GF-D8 (cell line): Measurements from ENCODE around the gene FANK1.

Experiments used
- DNase-seq: peaks from one replicate; lab custom pipeline; 2025; lab: John Stamatoyannopoulos, UW

Gene FANK1, protein sequence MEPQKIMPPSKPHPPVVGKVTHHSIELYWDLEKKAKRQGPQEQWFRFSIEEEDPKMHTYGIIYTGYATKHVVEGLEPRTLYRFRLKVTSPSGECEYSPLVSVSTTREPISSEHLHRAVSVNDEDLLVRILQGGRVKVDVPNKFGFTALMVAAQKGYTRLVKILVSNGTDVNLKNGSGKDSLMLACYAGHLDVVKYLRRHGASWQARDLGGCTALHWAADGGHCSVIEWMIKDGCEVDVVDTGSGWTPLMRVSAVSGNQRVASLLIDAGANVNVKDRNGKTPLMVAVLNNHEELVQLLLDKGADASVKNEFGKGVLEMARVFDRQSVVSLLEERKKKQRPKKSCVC

DNA sequence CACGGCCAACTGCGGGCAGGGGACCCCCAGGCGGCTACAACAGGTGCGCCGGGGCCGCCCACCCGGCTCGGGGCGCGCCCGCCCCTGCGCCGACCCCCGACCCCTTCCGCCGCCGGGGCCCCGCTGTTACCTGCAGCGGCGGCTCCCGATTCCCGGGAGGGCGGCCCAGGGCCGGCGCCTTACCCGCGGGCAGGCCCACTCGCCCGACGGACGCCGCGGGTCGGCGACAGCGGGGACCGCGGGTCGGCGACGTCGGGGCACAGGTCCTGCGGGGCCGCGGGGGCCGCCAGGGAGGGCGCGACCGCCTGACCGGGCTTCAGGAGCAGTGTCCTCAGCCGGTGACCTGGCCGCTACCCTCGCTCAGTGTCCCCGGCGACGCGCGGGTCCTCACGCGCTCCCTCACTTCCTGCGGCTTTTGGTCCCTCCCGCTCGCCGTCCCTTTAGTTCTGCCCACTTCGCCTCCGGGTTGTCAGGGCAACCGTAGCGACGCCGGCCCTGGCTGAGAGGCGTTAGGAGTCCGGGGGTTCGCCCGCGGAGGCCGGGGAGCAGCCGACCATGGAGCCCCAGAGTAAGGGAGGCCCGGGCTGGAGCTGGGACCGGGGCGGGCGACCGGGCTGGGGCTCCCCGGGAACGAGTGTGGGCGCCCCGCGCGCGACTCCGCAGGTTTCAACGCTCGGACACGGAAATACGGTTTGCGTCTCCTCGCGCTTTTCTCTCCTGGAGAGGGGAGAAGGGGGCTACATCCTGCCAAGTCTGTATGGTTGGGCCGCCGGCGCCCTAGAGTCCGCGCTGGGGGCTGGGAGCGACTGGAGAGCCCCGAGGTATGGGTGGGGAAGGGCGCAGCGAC lies at the start of gene FANK1:
Gene FANK1, plus strand, starts transcription at position 477 of the 847 bp plus-strand sequence. Its CDS starts 79 bp downstream, at position 556.
- peak; percentile 39 for DNase-seq

DNA sequence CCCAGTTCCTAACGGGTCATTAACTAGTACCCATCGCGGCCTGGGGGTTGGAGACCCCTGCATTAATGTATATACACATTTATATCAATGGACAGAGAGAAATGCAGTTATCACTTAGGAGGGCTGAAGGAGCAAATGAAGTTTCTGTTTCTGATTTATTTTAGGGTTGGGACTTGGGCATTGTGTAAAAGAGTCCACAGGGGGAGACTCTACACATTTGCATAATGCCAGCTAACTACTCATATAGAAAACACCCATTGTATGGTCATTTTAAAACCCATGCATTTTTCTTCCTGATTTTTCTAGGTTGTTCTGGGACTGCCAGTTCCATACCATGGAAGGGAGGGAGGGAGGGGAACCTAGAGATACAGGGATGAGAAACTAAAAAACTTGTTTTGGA lies 49.5 kb upstream of the FANK1 start:
- no peak for DNase-seq

DNA sequence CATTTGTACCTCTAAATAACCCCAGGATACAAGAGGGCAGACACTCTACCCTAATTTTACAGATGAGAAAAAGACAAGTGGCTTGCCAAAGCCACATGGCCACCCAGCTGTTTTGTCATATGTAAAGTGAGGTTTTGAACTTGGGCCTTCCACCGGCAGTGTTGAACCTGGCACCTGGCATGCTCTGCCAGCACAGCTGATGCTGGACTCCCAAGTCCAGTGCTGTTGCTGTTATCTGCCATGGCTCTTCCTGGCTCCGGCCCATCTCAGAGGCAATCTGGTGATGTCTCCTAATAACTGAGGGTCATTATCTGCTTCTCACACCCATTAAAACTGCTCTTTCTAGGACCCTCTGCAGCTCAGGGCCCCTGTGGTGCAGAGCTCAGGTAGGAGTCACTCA lies 48.0 kb upstream of the FANK1 start:
- no peak for DNase-seq

DNA sequence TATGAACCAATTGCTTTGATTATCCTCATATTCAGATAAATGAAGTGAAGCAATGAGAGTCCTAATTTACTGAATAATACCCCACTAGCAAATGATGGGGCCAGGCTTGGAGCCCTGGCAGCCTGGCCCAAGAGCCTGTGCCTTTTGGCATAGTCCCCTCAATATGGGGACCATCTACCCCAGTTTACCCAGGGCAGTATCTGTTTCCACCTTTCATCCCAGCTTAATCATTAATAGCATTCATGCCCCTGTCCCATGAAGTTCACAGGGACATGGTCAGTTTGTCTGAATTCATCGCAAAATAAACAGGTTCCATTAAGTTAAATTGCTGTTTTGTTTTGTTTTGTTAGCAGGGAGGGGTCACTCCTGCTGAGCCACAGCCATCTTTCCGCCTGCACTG lies 47.5 kb upstream of the FANK1 start:
- no peak for DNase-seq

DNA sequence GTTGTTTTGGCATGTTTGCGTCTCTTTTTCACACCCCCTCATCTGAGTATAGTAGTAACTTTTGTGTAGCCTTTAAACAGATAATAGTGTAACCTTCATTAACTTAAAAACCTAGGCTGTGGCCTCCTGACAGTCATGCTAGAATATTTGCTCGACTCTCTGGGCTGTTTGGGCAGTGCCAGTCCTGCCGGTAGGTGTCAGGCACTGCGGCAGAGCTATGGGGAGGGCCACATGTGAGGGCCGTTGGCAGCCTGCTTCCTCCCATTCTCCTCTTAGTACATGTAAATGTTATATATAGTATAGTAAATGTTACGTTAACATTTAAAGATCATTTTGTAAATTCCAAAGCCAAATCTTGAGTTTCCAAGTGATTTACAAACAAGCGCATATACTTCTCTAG lies 46.9 kb upstream of the FANK1 start:
- DNase-seq = no peak

DNA sequence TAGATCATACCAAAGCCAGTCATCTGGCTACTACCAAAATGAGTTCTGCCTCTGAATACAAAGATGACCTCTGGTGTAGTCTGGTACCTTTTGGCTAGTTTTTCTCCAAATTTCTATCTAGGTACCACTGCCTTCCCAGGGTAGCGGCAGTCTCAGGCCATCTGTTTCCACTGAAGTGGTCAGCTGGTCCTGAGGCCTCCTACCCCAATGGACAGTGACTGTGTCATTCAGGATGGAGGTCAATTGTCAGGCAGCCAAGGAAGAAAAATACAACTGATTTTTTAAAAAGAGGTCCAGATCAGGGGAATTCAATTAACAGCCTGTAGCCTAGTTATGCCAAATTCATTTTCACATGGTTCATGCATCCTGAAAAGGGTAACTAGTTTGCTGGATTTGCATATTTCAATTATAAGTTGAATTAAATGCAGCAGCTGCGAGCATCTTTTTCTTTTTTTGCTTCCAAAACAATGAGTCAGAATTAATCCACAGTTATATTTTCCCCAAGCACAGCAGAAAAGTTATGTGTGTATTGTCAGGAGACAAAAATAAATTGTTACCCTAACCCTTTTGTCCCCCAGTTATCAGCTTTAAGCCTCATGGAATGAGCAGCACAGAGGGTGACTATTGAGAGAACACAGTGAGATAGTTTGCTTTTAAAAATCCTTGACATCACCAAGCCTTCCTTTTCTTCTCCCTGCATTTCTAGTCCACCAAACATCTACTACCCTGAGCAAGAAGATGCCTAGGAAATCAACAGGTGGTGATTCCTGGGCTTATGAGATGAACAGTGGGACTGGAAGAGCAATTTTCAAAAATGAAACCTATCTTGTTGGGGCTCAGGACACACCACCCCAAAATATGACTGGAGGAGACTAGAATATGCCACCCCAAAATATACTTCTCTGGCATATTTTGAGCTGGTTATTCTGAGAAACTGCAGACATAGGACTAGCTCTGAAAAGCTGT lies 45.3 kb upstream of the FANK1 start:
- DNase-seq = no peak

DNA sequence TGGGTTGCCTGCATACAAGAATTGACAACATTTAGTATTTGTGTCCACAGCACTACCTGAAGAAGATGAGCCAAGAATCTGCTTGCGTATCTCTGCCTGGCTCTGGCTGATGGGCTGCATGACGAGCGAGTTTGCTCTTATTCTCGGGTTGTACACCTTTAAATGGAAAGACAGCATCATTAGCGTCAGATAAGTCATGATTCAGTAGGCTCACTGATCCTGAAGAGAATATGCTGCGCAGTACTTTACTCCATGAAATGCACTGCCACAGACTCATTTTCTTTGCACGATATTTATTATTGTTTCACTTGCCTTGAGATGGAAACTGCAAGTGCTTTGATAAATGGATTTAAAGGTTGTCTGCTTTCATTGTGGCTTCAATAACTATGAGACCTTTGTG lies 43.9 kb upstream of the FANK1 start:
- no peak for DNase-seq

DNA sequence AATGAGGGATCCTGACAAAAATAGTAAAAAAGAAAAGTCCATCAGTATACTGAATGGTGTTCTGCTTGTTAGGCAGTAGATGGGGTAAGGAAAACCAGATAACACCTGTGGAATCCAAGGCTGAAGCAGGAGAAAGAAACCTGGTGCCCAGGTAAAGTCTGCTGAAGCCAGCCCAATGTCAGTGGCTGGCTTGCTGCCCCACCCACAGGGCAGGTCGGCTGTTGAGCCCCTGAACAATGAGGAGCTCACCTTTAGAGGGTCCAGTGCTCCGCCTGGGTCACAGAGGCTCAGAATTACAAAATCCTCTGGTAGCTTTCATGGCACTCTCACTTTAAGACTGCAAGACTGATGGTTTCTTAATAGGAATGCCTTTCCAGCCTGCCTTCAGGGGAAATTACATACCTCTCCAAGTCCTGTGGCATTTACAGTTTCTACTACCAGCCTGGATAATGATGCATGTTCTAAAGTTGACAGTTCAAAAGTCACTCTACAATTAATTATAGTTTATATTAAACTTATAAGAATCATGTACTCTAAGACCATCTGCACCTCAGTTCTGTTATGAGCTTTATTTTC lies 39.1 kb upstream of the FANK1 start:
- DNase-seq = no peak

DNA sequence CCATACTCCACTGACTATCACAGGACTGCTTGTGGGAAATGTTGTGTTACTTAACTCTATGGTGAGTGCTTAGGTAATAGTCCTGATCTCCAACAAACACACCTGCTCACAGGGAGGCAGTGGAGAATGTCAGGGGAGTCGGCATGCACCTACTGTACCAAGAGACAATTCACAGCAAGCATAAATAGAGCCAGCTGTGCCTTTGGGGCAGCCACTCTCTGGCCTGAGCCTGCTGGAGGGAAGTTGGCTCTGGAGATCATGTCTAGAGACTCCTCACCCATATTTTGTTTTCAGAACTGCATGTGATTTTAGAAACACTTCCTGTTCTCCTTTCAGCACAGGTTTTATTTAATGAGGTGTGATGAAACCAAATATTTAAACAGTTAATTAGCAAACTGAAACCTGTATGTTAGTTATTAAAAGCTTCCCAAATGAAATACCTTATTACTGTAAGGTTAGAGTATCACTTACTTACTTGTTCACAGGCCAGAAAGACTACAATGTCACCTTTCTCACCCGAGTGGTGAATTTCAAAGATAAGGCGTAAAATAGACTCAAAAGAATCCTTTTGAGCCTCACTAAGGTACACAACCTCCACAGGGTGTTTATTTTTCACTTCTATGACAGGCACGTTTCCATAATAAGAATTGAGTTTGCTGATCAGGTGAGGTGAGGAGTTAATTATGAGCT lies 37.1 kb upstream of the FANK1 start:
- DNase-seq = no peak

DNA sequence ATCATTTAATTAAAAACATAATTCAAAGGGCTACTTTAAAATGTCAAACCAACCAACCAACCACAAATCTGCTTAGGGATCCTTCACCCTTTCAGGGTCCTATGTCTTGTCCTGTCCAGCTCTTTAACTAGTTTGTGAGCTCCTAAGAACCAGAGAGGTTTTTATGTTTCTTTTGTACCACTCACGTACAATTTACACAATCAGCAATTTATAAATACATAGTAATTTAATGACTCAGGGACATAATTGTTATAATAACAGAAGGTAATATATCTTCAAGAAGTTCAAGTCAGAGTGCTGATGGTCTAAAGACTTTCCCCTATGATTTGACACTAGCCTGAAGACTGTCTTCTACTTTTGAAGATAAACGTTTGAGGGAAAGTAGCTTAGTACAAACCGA lies 31.2 kb upstream of the FANK1 start:
- no peak for DNase-seq

DNA sequence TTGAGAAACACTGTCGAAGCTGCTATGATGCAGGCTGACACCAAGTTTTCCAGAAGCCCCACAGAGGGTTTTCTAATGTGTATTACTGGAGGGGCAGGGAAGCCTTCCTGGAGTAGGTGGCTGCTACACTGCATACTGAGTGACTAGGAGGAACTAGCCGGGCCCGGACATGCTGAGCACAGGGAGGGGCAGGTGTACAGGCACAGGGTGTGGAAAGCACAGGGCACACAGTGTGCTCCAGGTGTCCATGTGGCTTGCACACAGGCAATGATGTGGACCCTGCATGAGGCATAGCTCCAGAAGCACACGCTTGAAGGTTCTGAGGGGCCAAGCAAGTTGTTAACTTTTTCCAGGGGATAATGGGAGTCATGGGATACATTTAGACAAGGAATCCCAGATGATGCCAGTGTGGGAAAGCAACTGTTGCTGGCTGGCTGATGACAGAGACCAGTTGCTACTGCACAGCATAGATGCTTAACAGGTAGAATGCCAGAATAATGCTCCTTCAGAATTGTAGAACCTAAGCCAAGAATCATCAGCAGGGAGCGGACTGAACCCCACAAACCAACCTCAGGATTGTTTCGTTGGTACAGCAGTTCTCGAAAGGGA lies 29.8 kb upstream of the FANK1 start:
- DNase-seq = no peak

DNA sequence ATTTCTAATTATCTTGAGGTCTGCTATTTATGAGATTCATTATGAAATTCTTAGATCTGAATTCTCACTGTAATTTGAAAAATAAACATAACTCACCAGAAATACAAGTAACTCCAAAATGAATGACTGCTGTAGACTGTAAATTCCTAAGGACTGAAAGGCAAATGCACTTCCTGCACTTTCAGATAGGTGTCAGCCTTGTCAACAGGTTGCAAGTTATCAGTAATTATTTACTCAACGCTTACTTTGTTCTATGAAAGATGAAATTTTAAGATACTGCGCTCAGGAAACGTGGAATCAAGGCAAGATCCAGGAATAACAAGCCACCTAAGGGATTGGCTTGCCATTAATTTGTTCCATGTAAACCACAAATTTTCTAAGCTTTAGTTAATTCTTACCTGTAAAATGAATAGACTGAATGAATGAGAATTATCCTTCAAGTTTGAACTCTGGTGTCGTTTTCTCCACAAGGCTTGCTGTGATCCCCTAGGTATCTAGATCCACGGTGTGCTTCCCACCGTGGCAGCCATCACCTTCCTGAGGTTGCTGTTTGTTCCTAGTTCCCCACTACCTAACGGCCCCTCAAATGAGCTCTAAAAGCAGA lies 27.9 kb upstream of the FANK1 start:
- no peak for DNase-seq

DNA sequence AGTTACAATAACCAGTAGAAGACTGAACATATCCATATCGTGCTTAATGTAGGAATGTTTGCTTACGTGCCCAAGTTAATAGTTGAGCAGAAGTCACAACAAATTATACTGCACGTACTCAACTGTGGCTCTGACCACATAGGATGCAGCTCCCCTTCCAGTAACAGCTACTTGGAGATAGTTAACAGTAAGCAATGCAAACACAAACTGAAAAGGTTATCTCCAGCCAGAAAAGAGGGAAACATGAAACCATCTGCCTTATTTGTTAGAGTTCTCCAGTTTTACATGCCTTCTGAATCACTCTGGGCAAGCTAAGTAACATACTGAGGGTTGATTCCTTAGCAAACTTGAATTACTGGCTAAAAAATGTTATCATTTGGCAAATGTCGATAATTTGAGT lies 25.0 kb upstream of the FANK1 start:
- no peak for DNase-seq

DNA sequence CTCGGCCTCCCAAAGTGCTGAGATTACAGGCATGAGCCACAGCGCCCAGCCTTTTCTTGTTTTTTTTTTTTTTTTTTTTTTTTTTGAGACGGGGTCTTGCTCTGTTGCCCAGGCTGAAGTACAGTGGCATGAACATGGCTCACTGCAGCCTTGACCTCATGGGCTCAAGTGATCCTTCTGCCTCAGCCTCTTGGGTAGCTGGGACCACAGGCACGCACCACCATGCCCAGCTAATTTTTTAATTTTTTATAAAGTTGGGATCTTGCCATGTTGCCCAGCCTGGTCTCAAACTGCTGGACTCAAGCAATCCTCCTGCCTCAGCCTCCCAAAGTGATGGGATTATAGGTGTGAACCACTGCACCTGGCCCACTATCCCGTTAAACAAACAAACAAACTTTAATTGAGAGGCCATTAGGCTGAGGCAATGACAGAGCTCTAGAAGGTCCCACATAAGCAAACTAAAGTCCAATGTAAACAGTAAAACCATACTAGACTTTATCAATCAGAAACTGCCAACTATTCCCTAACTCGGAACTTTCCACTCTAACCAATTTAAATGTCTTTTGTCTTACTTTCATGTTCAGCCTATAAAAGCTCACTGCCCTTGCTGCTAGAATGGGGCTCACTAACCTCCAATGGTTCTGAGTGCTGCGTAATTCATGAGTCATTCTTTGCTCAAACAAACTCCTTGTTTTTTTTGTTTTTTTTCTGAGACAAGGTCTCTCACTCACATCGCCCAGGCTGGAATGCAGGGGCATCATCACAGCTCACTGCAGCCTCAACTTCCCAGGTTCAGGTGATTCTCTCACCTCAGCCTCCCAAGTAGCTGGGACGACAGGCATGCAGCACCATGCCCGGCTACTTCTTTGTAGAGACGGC lies 17.2 kb upstream of the FANK1 start:
- no peak for DNase-seq

DNA sequence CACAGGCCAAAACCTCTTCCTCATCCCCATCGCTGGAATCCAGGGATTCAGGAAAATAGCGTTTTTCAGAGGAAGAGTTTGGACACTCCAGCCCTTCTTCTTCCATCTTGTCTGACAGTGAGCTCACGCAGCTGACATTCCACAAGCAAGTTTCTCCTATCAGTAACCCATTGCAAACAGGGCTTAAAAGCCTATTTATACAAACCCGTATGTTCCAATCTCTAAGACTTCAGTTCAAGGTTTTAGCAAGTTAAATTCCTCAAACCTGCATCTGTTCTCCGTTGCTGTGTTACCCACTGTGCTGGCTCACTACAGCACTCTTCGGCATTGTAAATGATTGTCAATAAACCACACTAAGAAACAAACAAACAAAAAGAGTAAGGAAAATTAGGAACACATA lies 15.6 kb upstream of the FANK1 start:
- no peak for DNase-seq

DNA sequence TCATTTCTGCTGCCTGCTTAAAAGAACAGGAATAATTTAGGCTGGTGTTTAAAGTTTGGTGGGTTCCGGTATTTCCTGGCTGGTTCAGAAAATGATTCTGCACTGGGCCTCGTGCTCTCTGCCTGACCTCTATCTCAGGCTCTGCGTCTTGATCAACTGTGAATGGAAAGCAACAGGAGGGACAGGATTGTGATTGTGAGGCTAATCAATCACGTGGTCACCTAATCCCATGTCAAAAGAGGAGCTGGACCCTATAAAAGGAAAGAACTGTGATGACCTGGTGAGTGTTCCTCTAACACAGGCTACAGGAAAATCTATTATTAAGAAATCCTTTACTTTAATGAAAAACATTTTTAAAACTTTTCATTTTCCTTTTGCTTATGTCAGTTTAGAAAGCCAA lies 15.2 kb upstream of the FANK1 start, which contains the start of gene DHX32:
Gene DHX32, minus strand, starts transcription at position 101 of the 400 bp plus-strand sequence. CDS start 468 bp downstream, outside the sequence.
- DNase-seq = no peak

DNA sequence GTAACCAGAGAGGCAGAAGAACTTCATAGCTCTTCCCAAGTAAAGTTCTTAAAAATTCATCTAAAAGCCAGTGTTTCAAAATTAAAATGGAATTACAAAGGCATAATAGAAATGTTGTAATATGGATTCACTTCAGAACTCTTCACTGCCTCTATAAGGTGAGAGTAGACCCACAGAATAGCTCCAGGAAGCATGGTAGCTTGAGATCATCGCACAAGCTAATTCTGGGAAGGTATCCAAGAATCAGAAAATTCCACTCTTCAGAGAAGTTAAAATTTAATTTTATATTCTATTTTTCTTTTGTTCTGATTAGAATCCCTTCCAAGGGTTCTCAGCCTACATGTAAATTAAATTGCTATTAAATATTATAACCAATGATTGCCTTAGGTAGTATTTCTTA lies 13.8 kb upstream of the FANK1 start:
- no peak for DNase-seq

DNA sequence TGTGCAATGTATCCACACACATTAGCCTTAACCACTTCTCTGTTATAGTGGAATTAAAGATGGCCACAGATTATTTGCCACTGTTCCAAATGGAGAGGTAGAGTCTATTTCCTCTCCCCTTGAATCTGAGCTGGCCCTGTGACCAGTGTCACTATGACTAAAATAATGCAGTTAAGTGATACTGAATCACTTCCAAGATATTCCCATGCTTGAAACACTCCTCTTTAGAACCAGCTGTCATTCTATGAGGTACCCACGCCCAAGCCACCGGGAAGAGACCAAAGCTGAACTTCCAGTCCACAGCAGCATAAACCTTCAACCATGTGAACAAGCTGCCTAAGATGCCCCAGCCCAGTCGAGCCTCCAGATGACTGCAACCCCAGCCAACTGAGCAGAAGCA lies 13.2 kb upstream of the FANK1 start:
- DNase-seq = no peak

DNA sequence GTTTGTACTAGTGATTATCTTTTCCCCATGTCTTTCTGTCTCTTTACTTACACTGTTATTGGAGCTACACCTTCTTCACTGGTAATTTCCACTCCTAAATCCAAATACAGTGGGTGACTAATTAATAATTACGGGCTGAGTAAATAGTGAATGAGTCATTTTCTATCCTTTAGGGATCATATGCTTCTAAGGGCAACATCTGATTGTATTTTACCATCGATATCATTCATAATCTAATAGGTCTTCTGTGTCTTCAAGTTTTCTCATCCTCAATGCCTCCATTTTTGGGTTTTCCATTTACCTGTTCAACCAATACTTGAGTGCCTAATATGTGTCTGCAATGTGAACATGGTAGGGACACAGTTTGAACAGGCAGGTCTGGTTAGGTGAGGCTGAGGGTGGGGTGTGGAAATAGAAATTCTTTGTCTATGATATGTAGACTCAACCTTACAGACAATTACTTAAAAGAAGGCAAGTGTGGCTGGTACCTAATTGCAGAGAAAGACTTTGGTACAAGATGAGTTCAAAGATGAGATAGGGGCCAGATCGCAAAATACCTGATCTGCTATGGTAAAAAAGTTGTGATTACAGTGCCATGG lies 9.4 kb upstream of the FANK1 start:
- DNase-seq = no peak
